BE2C (cell line): ENCODE results near the gene ERI3.

Experiments
- DNase-seq: peaks from one replicate; pipeline ENCODE4 v3.0.0-alpha.2; 2020
- H3K27me3 ChIP-seq: fragments of 250-450 bp; sonication (Bioruptor Pico); 2 replicates; pipeline ENCODE4 v1.5.1; 2020; ENCODE audit warnings: mild to moderate bottlenecking
- H3K36me3 ChIP-seq: fragments of 250-450 bp; sonication (Bioruptor Pico); 2 replicates; pipeline ENCODE4 v1.5.1; 2020; ENCODE audit warnings: mild to moderate bottlenecking
- H3K4me1 ChIP-seq: fragments of 250-450 bp; sonication (Bioruptor Pico); 2 replicates; pipeline ENCODE4 v1.5.1; 2020
- H3K4me3 ChIP-seq: 2 replicates; pipeline ENCODE4 v1.5.1; 2011; ENCODE audit warnings: low read depth, low read length
- H3K9me3 ChIP-seq: fragments of 250-450 bp; sonication (Bioruptor Pico); 2 replicates; pipeline ENCODE4 v1.5.1; 2020
- CTCF ChIP-seq: IDR thresholded peaks from 2 replicates; pipeline ENCODE4 v1.5.1; 2012; ENCODE audit warnings: mild to moderate bottlenecking, low read depth, low read length

Gene ERI3

DNA sequence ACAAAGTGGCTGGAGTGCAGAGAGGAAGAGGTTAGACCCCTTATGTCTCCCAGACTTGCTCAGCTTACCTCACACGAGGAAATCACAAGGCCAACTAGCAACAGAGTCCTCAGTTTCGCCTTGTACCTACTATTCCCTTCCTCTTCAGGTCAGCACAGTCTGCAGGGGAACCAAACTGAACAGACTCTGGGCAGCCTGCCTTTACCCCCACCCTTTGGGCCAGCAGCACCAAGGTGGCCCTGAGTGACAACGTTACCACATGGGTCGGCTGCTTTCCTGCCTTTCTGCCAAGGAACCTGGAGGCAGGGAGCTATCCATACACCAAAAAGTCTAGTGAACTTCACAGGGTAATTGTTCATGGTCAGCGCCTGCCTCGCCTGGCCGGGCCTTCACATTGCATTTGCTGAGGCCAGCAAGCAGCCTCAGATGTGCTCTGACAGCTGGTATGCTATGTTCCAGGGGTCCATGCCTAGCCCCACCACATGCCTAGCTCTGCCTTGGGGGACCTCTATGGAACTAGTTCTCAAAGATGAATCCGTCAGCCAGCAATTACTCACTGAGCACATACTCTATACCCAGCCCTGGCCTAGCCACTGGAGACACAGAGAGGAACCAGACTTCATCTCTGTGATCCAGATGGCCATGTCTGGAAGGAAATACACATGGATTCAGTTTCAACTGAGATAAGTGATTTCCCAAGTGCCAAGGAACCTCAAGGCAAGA, 72.2 kb downstream of the ERI3 start:
- Histone ChIP-seq H3K9me3 (no peaks in the 10 kb centered on the region), H3K4me3 (no peak overlapping the region), H3K4me1 (no peaks in the 10 kb centered on the region), H3K36me3 (no peaks in the 10 kb centered on the region), H3K27me3 (no peaks in the 10 kb centered on the region)
- no peak for DNase-seq
- TF ChIP-seq CTCF: no peak

DNA sequence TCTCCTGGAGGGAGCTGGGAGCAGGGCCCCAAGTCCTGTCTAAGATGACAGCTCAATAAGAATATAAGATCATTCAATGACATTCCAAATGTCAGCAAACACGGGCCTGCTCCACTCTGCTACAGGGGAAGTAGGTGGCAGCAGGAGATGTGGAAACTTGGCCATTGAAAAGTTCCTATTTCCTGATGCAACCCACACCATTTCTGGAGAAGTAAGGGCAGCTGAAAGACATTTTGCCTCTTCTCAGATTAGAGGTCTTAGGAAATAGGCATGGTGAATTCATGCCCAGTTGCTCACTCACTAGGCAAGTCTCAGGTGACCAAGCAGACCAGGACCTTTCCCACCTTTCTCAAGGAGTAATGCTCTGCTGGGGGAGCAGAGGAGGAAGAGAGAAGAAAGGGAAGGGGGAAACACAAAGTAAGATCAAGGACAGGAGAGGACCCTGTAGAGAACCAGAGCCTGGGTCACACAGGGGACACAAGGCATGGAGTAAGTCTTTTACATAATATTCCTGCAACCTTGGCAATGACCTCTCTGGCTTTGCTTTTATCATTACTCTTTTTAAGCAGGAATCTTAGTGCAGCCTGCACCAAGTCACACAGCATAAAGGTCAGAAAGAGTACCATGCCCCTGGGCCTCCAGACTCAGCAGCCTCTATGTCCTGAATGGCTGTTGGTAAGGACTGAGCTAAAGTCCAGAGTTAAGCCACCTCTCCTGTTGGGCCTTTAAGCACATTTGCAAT, 72.9 kb downstream of the ERI3 start:
- no peaks in the 10 kb centered on the region for H3K36me3 ChIP-seq

GRCh38 chr1:44276901-44277300, 78.2 kb downstream of the ERI3 start:
- Histone ChIP-seq H3K36me3 (no peaks in the 10 kb centered on the region), H3K4me1 (no peaks in the 10 kb centered on the region), H3K4me3 (no peak overlapping the region), H3K9me3 (no peaks in the 10 kb centered on the region), H3K27me3 (no peaks in the 10 kb centered on the region)
- no peak for TF ChIP-seq CTCF
- DNase-seq: no peak

More for the DNA sequence above, 72.9 kb downstream of the ERI3 start:
- DNase-seq: no peak
- no peaks in the 10 kb centered on the region for H3K4me1 ChIP-seq
- no peaks in the 10 kb centered on the region for H3K9me3 ChIP-seq
- no peak for TF ChIP-seq CTCF
- H3K27me3 ChIP-seq: no peaks in the 10 kb centered on the region
- no peak overlapping the region for H3K4me3 ChIP-seq

DNA sequence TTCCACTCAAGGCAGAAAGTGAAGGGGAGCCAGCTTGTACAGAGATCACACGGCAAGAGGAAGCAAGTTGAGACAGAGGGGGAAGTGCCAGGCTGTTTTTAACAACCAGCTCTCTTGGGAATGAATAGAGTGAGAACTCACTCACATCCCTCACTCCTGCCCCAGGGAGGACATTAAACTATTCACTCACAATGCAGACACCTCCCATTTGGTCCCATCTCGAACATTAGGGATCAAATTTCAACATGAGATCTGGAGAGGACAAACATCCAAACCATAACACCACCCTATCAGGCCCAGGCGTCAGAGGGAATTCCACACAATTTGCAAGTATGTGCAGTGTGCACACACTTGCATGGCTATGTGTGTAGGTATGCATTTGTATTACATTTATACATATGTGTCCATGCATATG, 79.1 kb downstream of the ERI3 start:
- no peak for DNase-seq

GRCh38 chr1:44275296-44275962, 79.6 kb downstream of the ERI3 start:
- no peak overlapping the region for H3K4me3 ChIP-seq
- H3K4me1 ChIP-seq: no peaks in the 10 kb centered on the region
- no peaks in the 10 kb centered on the region for H3K36me3 ChIP-seq
- no peak for DNase-seq
- TF ChIP-seq CTCF: no peak
- no peaks in the 10 kb centered on the region for H3K27me3 ChIP-seq
- no peaks in the 10 kb centered on the region for H3K9me3 ChIP-seq

More for the DNA sequence above, 79.1 kb downstream of the ERI3 start:
- Histone ChIP-seq H3K36me3 (no peaks in the 10 kb centered on the region), H3K9me3 (no peaks in the 10 kb centered on the region), H3K27me3 (no peaks in the 10 kb centered on the region), H3K4me3 (no peak overlapping the region), H3K4me1 (no peaks in the 10 kb centered on the region)
- no peak for TF ChIP-seq CTCF
